Skeletal muscle tissue (tissue), 4 donors: Measurements from ENCODE around the gene NFATC2IP. TPM values are rescaled to one million over a fixed set of nuclear protein-coding genes. Genes with fewer than 3 reads are reported as not detected.
"Not testable (repeated sequence)": the region's sequence is repeated elsewhere in the genome, so short reads cannot be mapped to it uniquely, and the experiment has no call there.

Experiments
- H3K27ac ChIP-seq: one replicate; pipeline ENCODE4 v1.7.0; 2013; ENCODE audit warnings: mild to moderate bottlenecking, low read depth, low read length, inconsistent platforms
- H3K27me3 ChIP-seq, 3 donors: one replicate each; pipeline ENCODE4 v1.7.0; 2013; ENCODE audit warnings: low read length in 3 of 3; ENCODE audit not compliant: control insufficient read depth in 3 of 3, insufficient read depth in 3 of 3
- H3K36me3 ChIP-seq, 3 donors: one replicate each; pipeline ENCODE4 v1.7.0; 2013; ENCODE audit warnings: low read length in 3 of 3; ENCODE audit not compliant: control insufficient read depth in 3 of 3, insufficient read depth in 3 of 3
- H3K4me1 ChIP-seq, 3 donors: one replicate each; pipeline ENCODE4 v1.7.0; 2013; ENCODE audit warnings: low read length in 3 of 3, mild to moderate bottlenecking in 3 of 3; ENCODE audit not compliant: control insufficient read depth in 3 of 3, insufficient read depth in 3 of 3
- H3K4me3 ChIP-seq, 3 donors: one replicate each; pipeline ENCODE4 v1.7.0; 2013; ENCODE audit warnings: low read length in 3 of 3
- H3K9ac ChIP-seq, 3 donors: one replicate each; pipeline ENCODE4 v1.7.0; 2013; ENCODE audit warnings: low read length in 3 of 3, mild to moderate bottlenecking in 3 of 3, moderate library complexity in 2 of 3, low read depth in 1 of 3
- H3K9me3 ChIP-seq, 3 donors: one replicate each; pipeline ENCODE4 v1.7.0; 2013; ENCODE audit warnings: low read length in 3 of 3; ENCODE audit not compliant: control insufficient read depth in 3 of 3
- total RNA-seq: library from RNA; depleted of rRNA; stranded (reverse); fragments of >200 nt; gene quantifications from one replicate; pipeline ENCODE4 v1.2.3, GENCODE V29; 2014
- donor health status: Osteomylitis.

NFATC2IP gene
- total RNA-seq, 1 donor from 2014 or later = 13.6 TPM

DNA sequence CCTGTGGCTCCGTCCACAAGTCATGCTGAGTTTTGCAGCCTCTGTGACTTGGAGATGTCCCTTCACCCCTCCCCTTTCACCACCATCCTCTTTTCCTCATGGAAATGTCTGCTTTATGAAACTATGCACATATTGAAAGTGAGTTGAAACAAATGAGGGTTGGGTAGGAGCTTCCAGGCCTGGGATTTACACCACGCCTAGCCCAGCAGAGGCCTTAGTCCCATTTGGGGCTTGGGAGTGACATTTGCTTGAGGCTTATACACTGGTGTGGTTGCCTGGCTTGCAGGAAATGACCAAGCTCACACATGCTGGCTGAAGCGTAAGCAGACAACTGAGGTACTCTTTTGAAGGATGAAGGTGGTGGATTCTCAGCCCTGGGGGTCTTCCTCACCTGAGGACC, 13.3 kb downstream of the NFATC2IP start:
- Histone ChIP-seq H3K4me3 (no peak overlapping the region), H3K36me3 (peaks cover 27 to 45% (median 43%) of the 10 kb centered on the region in 3 donors), H3K9ac (no peak overlapping the region), H3K9me3 (no peaks in the 10 kb centered on the region), H3K27me3 (no peaks in the 10 kb centered on the region), H3K27ac (no peak overlapping the region), H3K4me1 (no peaks in the 10 kb centered on the region)

DNA sequence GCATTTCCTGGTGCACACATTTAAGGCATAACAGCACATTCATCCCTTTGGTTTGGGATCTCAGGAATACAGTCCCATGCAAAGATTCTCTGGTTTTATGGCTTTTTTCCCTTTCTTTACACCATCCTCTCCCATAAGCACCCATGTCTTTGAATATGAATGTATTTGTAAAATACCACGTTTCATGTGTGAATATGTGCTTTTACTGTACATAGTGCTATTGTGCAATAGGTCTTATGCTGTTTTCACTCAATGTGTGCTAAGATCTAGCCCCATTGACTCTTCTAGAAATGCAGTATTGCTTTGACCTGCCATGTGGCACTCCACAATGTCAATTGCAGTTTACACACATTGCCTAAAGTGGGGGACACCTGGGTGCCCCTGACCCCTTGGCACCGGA, 13.8 kb downstream of the NFATC2IP start:
- Histone ChIP-seq H3K9me3 (no peaks in the 10 kb centered on the region), H3K4me3 (no peak overlapping the region), H3K36me3 (peaks cover 25 to 43% (median 41%) of the 10 kb centered on the region in 3 donors), H3K27me3 (no peaks in the 10 kb centered on the region), H3K4me1 (no peaks in the 10 kb centered on the region), H3K9ac (no peak overlapping the region), H3K27ac (no peak overlapping the region)

DNA sequence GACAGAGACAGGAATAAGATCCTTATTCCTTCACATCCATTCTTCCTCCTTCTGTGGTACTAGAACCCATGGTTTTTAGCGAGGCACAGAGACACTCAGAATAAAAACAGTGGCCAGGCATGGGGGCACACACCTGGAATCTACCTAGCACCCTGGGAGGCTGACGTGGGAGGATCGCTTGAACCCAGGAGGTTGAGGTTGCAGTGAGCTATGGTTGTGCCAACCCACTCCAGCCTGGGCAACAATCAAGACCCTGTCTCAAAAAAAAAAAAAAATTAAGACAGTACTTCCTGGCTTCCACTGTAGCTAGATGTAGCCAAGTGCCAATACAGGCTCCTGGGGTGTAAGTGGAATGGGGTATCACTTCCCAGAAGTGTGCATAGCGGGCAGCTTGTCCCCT, 16.4 kb downstream of the NFATC2IP start:
- Histone ChIP-seq H3K4me3 (no peak overlapping the region), H3K9me3 (no peaks in the 10 kb centered on the region), H3K9ac (no peak overlapping the region), H3K27me3 (no peaks in the 10 kb centered on the region), H3K27ac (no peak overlapping the region), H3K36me3 (peaks cover 22 to 28% (median 26%) of the 10 kb centered on the region in 3 donors), H3K4me1 (no peaks in the 10 kb centered on the region)

DNA sequence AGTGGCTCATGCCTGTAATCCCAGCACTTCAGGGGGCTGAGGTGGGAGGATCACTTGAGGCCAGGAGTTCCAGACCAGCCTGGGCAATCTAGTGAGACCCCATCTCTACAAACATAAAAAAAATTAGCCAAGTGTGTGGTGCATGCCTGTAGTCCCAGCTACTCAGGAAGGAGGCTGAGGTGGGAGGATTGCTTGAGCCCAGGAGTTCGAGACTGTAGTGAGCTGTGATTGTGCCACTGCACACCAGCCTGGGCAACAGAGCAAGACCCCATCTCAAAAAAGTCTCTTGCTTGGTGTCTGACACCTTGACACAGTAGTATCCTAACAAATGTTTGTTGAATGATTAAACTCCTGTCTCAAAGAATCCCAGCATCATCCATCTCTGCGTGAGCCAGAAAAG, 19.0 kb downstream of the NFATC2IP start:
- not testable (repeated sequence) for H3K27ac ChIP-seq, H3K9ac ChIP-seq, H3K4me3 ChIP-seq, H3K4me1 ChIP-seq, H3K36me3 ChIP-seq, H3K27me3 ChIP-seq, H3K9me3 ChIP-seq

DNA sequence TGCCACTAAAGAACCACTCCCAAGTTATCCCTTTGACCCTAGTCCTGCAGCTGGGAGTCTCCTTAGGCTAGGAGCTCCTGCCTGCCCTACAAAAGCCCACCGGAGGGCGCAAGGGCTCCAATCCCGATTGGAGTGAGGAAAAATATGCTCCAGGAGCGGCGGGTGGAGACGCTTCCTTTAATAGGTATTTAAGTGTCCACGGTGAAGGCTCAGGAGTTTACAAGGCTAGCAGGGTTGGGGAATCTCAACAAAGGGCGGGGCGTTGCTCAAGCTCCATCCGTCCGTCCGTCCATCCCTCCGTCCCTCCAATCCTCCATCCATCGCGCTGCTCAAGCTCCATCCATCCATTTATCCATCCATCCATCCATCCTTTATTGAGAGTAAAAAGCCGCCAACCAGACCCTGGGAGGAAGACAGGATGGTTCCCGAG, 23.3 kb downstream of the NFATC2IP start:
- no peaks in the 10 kb centered on the region for H3K9me3 ChIP-seq
- peak overlapping the region; percentile 96 to 99 (median 98) for H3K4me3 ChIP-seq
- H3K36me3 ChIP-seq = peaks cover 10 to 21% (median 16%) of the 10 kb centered on the region in 3 donors
- peaks cover 17 to 22% (median 21%) of the 10 kb centered on the region in 3 donors for H3K4me1 ChIP-seq
- H3K9ac ChIP-seq = peak overlapping the region; percentile 87 to 97 (median 97)
- H3K27ac ChIP-seq = peak overlapping the region; percentile 73
- no peaks in the 10 kb centered on the region for H3K27me3 ChIP-seq

DNA sequence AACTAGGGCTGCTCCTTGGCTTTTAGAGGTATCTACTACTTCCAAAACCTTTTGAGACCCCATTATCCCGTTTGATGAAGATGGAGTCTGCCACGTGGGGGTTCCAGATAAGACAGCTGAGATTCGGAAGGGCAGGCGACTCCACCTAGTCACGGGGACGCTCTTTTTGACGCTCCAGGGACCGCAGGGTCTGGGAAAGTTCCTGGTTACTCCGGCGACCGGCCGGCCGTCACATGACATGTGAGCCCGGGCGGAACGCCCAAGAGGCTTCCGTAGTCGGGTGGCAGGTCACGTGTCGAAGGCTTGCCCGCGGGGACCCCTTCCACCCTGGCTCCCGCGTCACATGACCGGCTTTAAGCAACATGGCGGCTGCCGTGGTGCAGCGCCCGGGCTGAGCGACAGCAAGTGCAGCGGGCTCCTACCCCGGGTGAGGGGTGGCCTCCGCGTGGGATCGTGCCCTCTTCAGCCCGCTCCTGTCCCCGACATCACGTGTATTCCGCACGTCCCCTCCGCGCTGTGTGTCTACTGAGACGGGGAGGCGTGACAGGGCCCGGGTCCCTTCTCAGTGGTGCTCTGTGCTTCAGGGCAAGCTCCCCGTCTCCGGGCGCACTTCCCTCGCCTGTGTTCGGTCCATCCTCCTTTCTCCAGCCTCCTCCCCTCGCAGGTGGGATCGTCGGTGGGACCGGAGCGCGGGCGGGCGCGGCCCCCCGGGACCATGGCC, 23.9 kb downstream of the NFATC2IP start, which contains the start of gene SPNS1:
TSS of gene SPNS1 (plus strand) at position 342 of the 721 bp plus-strand sequence. CDS start at position 716, 374 bp downstream.
- no peaks in the 10 kb centered on the region for H3K27me3 ChIP-seq
- peak within 1 kb of the TSS; percentile 87 to 97 (median 97) for H3K9ac ChIP-seq
- peak within 1 kb of the TSS; percentile 96 to 99 (median 98) for H3K4me3 ChIP-seq
- H3K27ac ChIP-seq = peak within 1 kb of the TSS; percentile 73
- peaks cover 17 to 22% (median 21%) of the 10 kb centered on the region in 3 donors for H3K4me1 ChIP-seq
- H3K9me3 ChIP-seq = no peaks in the 10 kb centered on the region
- peaks cover 15 to 25% (median 21%) of the 10 kb centered on the region in 3 donors for H3K36me3 ChIP-seq

DNA sequence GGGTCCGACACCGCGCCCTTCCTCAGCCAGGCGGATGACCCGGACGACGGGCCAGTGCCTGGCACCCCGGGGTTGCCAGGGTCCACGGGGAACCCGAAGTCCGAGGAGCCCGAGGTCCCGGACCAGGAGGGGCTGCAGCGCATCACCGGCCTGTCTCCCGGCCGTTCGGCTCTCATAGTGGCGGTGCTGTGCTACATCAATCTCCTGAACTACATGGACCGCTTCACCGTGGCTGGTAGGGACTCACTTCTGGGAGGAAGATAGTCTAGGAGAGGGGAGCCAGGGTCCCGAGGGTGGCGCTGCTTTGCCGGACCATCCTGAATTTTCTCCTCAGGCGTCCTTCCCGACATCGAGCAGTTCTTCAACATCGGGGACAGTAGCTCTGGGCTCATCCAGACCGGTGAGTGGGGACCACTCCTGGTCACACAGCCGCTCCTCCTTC, 24.4 kb downstream of the NFATC2IP start:
- Histone ChIP-seq H3K27me3 (no peaks in the 10 kb centered on the region), H3K4me3 (peak overlapping the region; percentile 96 to 99 (median 98)), H3K27ac (peak overlapping the region; percentile 73), H3K36me3 (peaks cover 16 to 25% (median 21%) of the 10 kb centered on the region in 3 donors), H3K9me3 (no peaks in the 10 kb centered on the region), H3K4me1 (peaks cover 17 to 22% (median 21%) of the 10 kb centered on the region in 3 donors), H3K9ac (peak overlapping the region; percentile 87 to 97 (median 97))

DNA sequence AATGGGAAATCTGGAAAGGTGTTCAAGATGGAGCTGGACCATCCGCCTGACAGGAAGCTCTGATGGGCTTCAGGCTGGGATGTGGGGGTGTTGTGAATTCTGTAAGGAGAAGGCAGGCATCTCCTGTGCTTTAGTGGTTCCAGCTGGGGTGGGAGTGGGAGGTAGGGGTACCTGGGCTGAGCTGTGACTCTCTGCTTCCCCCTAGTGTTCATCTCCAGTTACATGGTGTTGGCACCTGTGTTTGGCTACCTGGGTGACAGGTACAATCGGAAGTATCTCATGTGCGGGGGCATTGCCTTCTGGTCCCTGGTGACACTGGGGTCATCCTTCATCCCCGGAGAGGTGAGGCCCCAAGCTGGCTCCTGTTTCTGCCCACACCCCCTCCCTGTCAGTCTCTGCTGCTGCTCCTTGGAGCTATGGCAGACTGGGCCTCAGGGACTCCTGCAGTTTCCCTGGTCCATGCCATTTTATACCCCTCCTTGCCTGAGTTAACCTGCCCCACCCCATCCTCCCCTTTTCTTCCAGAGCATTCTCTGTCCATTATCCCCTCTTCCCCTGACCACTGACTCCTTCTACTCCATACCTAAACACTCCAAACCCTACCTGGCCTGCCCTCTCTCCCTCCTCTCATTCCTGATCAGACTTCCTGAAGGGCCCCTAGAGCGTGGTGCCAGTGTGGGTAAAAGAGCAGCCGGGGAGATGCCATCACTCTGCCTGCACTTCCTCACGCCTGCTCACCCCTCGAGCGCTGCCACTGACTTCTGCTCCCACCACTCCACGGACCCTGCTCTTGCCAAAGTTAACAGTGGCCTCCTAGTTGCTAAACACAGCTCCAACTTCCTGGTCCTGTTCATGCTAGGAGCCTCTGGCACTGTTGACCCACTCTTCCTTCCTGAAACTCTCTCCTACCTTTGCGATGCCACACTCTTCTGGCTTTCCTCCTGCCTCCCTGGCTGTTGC, 27.2 kb downstream of the NFATC2IP start:
- Histone ChIP-seq H3K9ac (no peak overlapping the region), H3K36me3 (peaks cover 41 to 46% (median 44%) of the 10 kb centered on the region in 3 donors), H3K4me1 (peaks cover 17 to 22% (median 21%) of the 10 kb centered on the region in 3 donors), H3K27me3 (no peaks in the 10 kb centered on the region), H3K4me3 (no peak overlapping the region), H3K9me3 (no peaks in the 10 kb centered on the region), H3K27ac (no peak overlapping the region)

DNA sequence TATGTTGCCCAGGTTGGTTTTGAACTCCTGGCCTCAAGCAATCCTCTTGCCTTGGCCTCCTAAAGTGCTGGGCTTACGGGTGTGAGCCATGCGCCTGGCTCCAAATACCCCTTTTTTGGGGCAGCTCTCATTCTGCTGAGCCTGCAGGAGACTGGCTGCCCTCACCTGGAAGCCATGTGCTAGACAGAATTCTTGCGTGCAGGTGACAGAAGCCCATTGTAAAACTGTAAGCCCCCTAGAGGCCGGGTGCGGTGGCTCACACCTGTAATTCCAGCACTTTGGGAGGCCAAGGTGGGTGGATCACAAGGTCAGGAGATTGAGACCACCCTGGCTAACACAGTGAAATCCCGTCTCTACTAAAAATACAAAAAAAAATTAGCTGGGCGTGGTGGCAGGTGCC, 29.6 kb downstream of the NFATC2IP start:
- H3K4me3 ChIP-seq, H3K27me3 ChIP-seq, H3K9ac ChIP-seq, H3K27ac ChIP-seq, H3K9me3 ChIP-seq: not testable (repeated sequence)
- peaks cover 53 to 65% (median 59%) of the 10 kb centered on the region in 3 donors for H3K36me3 ChIP-seq
- H3K4me1 ChIP-seq = peaks cover 6 to 11% (median 11%) of the 10 kb centered on the region in 3 donors
